NCI-H1417 treated with DMSO at 0.1 percent for 48 hours (cell line): ENCODE measurements around the gene DPYD.
"Not testable (repeated sequence)": the region's sequence is repeated elsewhere in the genome, so short reads cannot be mapped to it uniquely, and the experiment has no call there.

ENCODE experiments used
- DNase-seq: peaks from one replicate; lab custom pipeline; 2025; lab: John Stamatoyannopoulos, UW

The DPYD gene

GRCh38 chr1:97271916-97272788 lies 648.7 kb downstream of the DPYD start:
- DNase-seq = no peak

- DNase-seq = no peak
Measured at GRCh38 chr1:97270508-97271307, 650.1 kb downstream of the DPYD start.

- no peak for DNase-seq
Measured at GRCh38 chr1:97265630-97266029, 655.2 kb downstream of the DPYD start.

- DNase-seq = no peak
Measured at GRCh38 chr1:97262842-97263241, 658.0 kb downstream of the DPYD start.

- DNase-seq = no peak
Measured at GRCh38 chr1:97258597-97258996, 662.2 kb downstream of the DPYD start.

- no peak for DNase-seq
Measured at GRCh38 chr1:97254731-97255463, 665.9 kb downstream of the DPYD start.

- no peak for DNase-seq
Measured at GRCh38 chr1:97252925-97253324, 667.9 kb downstream of the DPYD start.

- DNase-seq = no peak
Measured at GRCh38 chr1:97252076-97252475, 668.8 kb downstream of the DPYD start.

GRCh38 chr1:97247196-97247595 lies 673.6 kb downstream of the DPYD start:
- no peak for DNase-seq

- DNase-seq = no peak
Measured at GRCh38 chr1:97245682-97246081, 675.2 kb downstream of the DPYD start.

GRCh38 chr1:97245026-97245425 lies 675.8 kb downstream of the DPYD start:
- no peak for DNase-seq

- no peak for DNase-seq
Measured at GRCh38 chr1:97243973-97244560, 676.8 kb downstream of the DPYD start.

- DNase-seq = no peak
Measured at GRCh38 chr1:97238816-97239215, 682.0 kb downstream of the DPYD start.

GRCh38 chr1:97231354-97231753 lies 689.5 kb downstream of the DPYD start:
- DNase-seq = not testable (repeated sequence)

GRCh38 chr1:97212671-97213070 lies 708.2 kb downstream of the DPYD start:
- no peak for DNase-seq

GRCh38 chr1:97210307-97210706 lies 710.5 kb downstream of the DPYD start:
- DNase-seq = no peak

GRCh38 chr1:97209381-97209957 lies 711.4 kb downstream of the DPYD start:
- DNase-seq = no peak

GRCh38 chr1:97207868-97208267 lies 713.0 kb downstream of the DPYD start:
- DNase-seq = no peak

GRCh38 chr1:97204468-97204867 lies 716.4 kb downstream of the DPYD start:
- DNase-seq = no peak

GRCh38 chr1:97202481-97203380 lies 718.1 kb downstream of the DPYD start:
- no peak for DNase-seq

GRCh38 chr1:97201641-97202040 lies 719.2 kb downstream of the DPYD start:
- no peak for DNase-seq
